Neural cell (in vitro differentiated cells): ENCODE measurements around the gene AOX1. TPM values are rescaled to one million over a fixed set of nuclear protein-coding genes. Genes with fewer than 3 reads are reported as not detected.

Source experiments
- H2AFZ ChIP-seq: fragments of 200-600, 300-800 bp; sonication (generic), shearing (Covaris generic); 2 replicates; pipeline ENCODE4 v1.6.0; 2014; ENCODE audit warnings: low read depth, mild to moderate bottlenecking, antibody characterized with exemption, low read length, moderate library complexity
- H3F3A ChIP-seq: fragments of 200-600 bp; shearing (Covaris generic); 2 replicates; pipeline ENCODE4 v1.6.1; 2016; ENCODE audit warnings: mild to moderate bottlenecking, moderate library complexity, mixed read lengths, antibody characterized with exemption, low read length; ENCODE audit not compliant: insufficient read depth, poor library complexity, severe bottlenecking
- H3K27ac ChIP-seq: fragments of 200-600, 300-800 bp; sonication (generic), shearing (Covaris generic); 2 replicates; pipeline ENCODE4 v1.5.1; 2014; ENCODE audit warnings: mild to moderate bottlenecking, low read length, moderate library complexity
- H3K27me3 ChIP-seq: fragments of 300-800, 200-600 bp; sonication (generic), shearing (Covaris generic); 2 replicates; pipeline ENCODE4 v1.6.0; 2014; ENCODE audit warnings: mild to moderate bottlenecking, low read depth, low read length, moderate library complexity; ENCODE audit not compliant: insufficient read depth
- H3K36me3 ChIP-seq: fragments of 300-800, 200-600 bp; sonication (generic), shearing (Covaris generic); 2 replicates; pipeline ENCODE4 v1.5.1; 2014; ENCODE audit warnings: mild to moderate bottlenecking, antibody characterized with exemption, low read length, moderate library complexity; ENCODE audit not compliant: insufficient read depth
- H3K4me2 ChIP-seq: fragments of 300-800, 200-600 bp; sonication (generic), shearing (Covaris generic); 2 replicates; pipeline ENCODE4 v1.6.0; 2014; ENCODE audit warnings: mild to moderate bottlenecking, low read length
- H3K4me3 ChIP-seq: fragments of 300-800, 200-600 bp; sonication (generic), shearing (Covaris generic); 2 replicates; pipeline ENCODE4 v1.5.1; 2014; ENCODE audit warnings: mild to moderate bottlenecking, low read length, moderate library complexity
- H3K79me2 ChIP-seq: fragments of 200-600 bp; shearing (Covaris generic); replicated peaks from 2 replicates; pipeline ENCODE4 v1.6.0; 2014; ENCODE audit warnings: mild to moderate bottlenecking, low read length, moderate library complexity; ENCODE audit not compliant: insufficient read depth
- H3K9ac ChIP-seq: fragments of 300-800, 200-600 bp; sonication (generic), shearing (Covaris generic); 2 replicates; pipeline ENCODE4 v1.6.1; 2016; ENCODE audit warnings: mild to moderate bottlenecking, low read length, mixed read lengths
- H3K9me2 ChIP-seq: fragments of 200-600 bp; shearing (Covaris generic); 2 replicates; pipeline ENCODE4 v1.6.1; 2016; ENCODE audit warnings: mild to moderate bottlenecking, low read length, mixed read lengths; ENCODE audit not compliant: insufficient read depth
- H3K9me3 ChIP-seq: fragments of 200-600, 300-800 bp; sonication (generic), shearing (Covaris generic); 2 replicates; pipeline ENCODE4 v1.6.1; 2016; ENCODE audit warnings: mild to moderate bottlenecking, mixed run types, low read length, moderate library complexity, mixed read lengths
- H4K20me1 ChIP-seq: fragments of 200-600 bp; shearing (Covaris generic); 2 replicates; pipeline ENCODE4 v1.6.1; 2016; ENCODE audit warnings: mild to moderate bottlenecking, mixed run types; ENCODE audit not compliant: insufficient read depth
- EP300 ChIP-seq: fragments of 450-650 bp; conservative IDR thresholded peaks from 2 replicates; pipeline ENCODE4 v1.6.1; 2014; ENCODE audit warnings: antibody characterized with exemption, mild to moderate bottlenecking, moderate library complexity; ENCODE audit not compliant: poor library complexity, severe bottlenecking
- EZH2 ChIP-seq: fragments of 200-600, 300-800 bp; shearing (Covaris generic), sonication (generic); IDR thresholded peaks from 2 replicates; pipeline ENCODE4 v1.6.1; 2014; ENCODE audit warnings: antibody characterized with exemption, low read length, borderline replicate concordance, mild to moderate bottlenecking; ENCODE audit not compliant: insufficient read depth, poor library complexity, severe bottlenecking
- MXI1 ChIP-seq: fragments of 450-650 bp; conservative IDR thresholded peaks from 2 replicates; pipeline ENCODE4 v1.6.1; 2014; ENCODE audit warnings: antibody characterized with exemption, mild to moderate bottlenecking; ENCODE audit not compliant: poor library complexity, severe bottlenecking
- POLR2AphosphoS5 ChIP-seq: IDR thresholded peaks from 2 replicates; pipeline ENCODE4 v1.6.1; 2012
- RAD21 ChIP-seq: fragments of 450-650 bp; conservative IDR thresholded peaks from 2 replicates; pipeline ENCODE4 v1.6.1; 2014; ENCODE audit warnings: antibody characterized with exemption, mild to moderate bottlenecking, moderate library complexity
- REST ChIP-seq: IDR thresholded peaks from 2 replicates; pipeline ENCODE4 v1.6.1; 2012; ENCODE audit warnings: borderline replicate concordance
- SMC3 ChIP-seq: fragments of 450-650 bp; conservative IDR thresholded peaks from 2 replicates; pipeline ENCODE4 v1.6.1; 2014; ENCODE audit warnings: antibody characterized with exemption, mild to moderate bottlenecking, moderate library complexity; ENCODE audit not compliant: poor library complexity
- TAF1 ChIP-seq: IDR thresholded peaks from 2 replicates; pipeline ENCODE4 v1.6.1; 2012; ENCODE audit warnings: low read depth
- polyA plus RNA-seq: library from polyadenylated mRNA; depleted of rRNA; stranded (reverse); fragments of >200 nt; gene quantifications from 2 replicates; pipeline ENCODE4 v1.2.3, GENCODE V29; 2014
- TF ChIP-seq, protein P1 (sequence below): fragments of 450-650 bp; IDR thresholded peaks from 2 replicates; pipeline ENCODE4 v1.5.1; 2014; ENCODE audit warnings: antibody characterized with exemption, mild to moderate bottlenecking, moderate library complexity; ENCODE audit not compliant: poor library complexity, severe bottlenecking

AOX1 gene
- polyA plus RNA-seq, 1 donor from 2014 or later = not detected

DNA sequence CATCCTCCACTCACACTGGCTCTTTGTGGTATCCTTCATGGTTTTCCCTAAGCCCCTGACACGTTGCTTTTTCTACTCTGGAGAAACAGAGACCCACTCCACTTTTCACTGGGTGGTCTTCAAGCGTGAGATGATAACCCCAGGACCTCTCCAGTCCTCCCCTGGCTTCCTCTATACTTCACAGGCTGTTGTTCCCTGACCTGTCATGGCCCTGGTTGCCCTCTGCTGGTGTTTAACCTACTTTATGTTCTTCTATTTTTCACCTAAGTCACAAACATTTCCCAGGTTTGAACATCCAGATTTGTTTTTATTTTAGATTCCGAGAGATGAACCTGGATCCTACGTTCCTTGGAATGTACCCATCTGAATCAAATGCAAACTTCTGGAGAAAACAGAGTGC lies 84.5 kb downstream of the AOX1 start:
- Histone ChIP-seq H3K27me3 (no peaks in the 10 kb centered on the region), H3K4me3 (no peak overlapping the region), H3K9me2 (no peaks in the 10 kb centered on the region), H3K79me2 (no peaks in the 10 kb centered on the region), H4K20me1 (no peaks in the 10 kb centered on the region), H3K9ac (no peak overlapping the region), H3K9me3 (no peaks in the 10 kb centered on the region), H3K4me2 (no peak overlapping the region), H3F3A (no peaks in the 10 kb centered on the region), H3K27ac (no peak overlapping the region), H3K36me3 (no peaks in the 10 kb centered on the region), H2AFZ (no peak overlapping the region)
- TF ChIP-seq TAF1 = no peak
- TF ChIP-seq REST = no peak
- no peak for TF ChIP-seq POLR2AphosphoS5
- TF ChIP-seq, protein P1, sequence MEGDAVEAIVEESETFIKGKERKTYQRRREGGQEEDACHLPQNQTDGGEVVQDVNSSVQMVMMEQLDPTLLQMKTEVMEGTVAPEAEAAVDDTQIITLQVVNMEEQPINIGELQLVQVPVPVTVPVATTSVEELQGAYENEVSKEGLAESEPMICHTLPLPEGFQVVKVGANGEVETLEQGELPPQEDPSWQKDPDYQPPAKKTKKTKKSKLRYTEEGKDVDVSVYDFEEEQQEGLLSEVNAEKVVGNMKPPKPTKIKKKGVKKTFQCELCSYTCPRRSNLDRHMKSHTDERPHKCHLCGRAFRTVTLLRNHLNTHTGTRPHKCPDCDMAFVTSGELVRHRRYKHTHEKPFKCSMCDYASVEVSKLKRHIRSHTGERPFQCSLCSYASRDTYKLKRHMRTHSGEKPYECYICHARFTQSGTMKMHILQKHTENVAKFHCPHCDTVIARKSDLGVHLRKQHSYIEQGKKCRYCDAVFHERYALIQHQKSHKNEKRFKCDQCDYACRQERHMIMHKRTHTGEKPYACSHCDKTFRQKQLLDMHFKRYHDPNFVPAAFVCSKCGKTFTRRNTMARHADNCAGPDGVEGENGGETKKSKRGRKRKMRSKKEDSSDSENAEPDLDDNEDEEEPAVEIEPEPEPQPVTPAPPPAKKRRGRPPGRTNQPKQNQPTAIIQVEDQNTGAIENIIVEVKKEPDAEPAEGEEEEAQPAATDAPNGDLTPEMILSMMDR = no peak
- TF ChIP-seq SMC3 = no peak
- TF ChIP-seq RAD21 = no peak
- no peak for TF ChIP-seq EP300
- TF ChIP-seq EZH2 = no peak
- no peak for TF ChIP-seq MXI1

GRCh38 chr2:200670751-200671150 lies 84.9 kb downstream of the AOX1 start:
- Histone ChIP-seq H3K9me2 (no peaks in the 10 kb centered on the region), H3K4me3 (no peak overlapping the region), H3K9ac (no peak overlapping the region), H3F3A (no peaks in the 10 kb centered on the region), H3K9me3 (no peaks in the 10 kb centered on the region), H2AFZ (no peak overlapping the region), H3K79me2 (no peaks in the 10 kb centered on the region), H4K20me1 (no peaks in the 10 kb centered on the region), H3K27ac (no peak overlapping the region), H3K36me3 (no peaks in the 10 kb centered on the region), H3K27me3 (no peaks in the 10 kb centered on the region), H3K4me2 (no peak overlapping the region)
- TF ChIP-seq RAD21 = no peak
- TF ChIP-seq EZH2 = no peak
- no peak for TF ChIP-seq SMC3
- no peak for TF ChIP-seq TAF1
- TF ChIP-seq, protein P1 = no peak
- no peak for TF ChIP-seq REST
- no peak for TF ChIP-seq EP300
- TF ChIP-seq MXI1 = no peak
- no peak for TF ChIP-seq POLR2AphosphoS5
